KOPT-K1 (cell line): ENCODE measurements around the gene RTN4.
"Not testable (repeated sequence)": the region's sequence is repeated elsewhere in the genome, so short reads cannot be mapped to it uniquely, and the experiment has no call there.

Source experiments
- H3K27ac ChIP-seq: fragments of 200-600 bp; sonication (generic); 2 replicates; pipeline ENCODE4 v1.5.1; 2016; ENCODE audit warnings: antibody characterized with exemption, mild to moderate bottlenecking, low read depth, low read length; ENCODE audit not compliant: poor library complexity, severe bottlenecking
- H3K36me3 ChIP-seq: fragments of 200-600 bp; sonication (generic); 2 replicates; pipeline ENCODE4 v1.5.1; 2017; ENCODE audit warnings: antibody characterized with exemption, mild to moderate bottlenecking, low read length, moderate library complexity; ENCODE audit not compliant: insufficient read depth
- H3K9me3 ChIP-seq: fragments of 200-600 bp; sonication (generic); 2 replicates; pipeline ENCODE4 v1.5.1; 2017; ENCODE audit warnings: antibody characterized with exemption, low read length, mild to moderate bottlenecking; ENCODE audit not compliant: insufficient read depth, poor library complexity, severe bottlenecking

Gene RTN4

DNA sequence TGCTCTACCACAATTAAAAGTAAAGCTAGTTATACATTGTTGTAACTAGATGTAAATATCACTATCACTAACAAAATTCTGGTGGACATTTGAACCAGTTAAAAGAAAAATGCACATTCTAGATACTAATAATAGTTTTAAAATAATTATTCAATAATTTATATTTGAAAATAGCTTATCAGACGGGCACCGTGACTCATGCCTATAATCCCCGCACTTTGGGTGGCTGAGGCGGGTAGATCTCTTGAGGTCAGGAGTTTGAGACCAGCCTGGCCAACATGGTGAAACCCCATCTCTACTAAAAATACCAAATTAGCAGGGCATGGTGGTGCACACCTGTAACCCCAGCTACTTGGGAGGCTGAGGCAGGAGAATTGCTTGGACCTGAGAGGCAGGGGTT, 3.0 kb upstream of the RTN4 start:
- not testable (repeated sequence) for H3K9me3 ChIP-seq, H3K36me3 ChIP-seq
- peak overlapping the region; percentile 96 for H3K27ac ChIP-seq

DNA sequence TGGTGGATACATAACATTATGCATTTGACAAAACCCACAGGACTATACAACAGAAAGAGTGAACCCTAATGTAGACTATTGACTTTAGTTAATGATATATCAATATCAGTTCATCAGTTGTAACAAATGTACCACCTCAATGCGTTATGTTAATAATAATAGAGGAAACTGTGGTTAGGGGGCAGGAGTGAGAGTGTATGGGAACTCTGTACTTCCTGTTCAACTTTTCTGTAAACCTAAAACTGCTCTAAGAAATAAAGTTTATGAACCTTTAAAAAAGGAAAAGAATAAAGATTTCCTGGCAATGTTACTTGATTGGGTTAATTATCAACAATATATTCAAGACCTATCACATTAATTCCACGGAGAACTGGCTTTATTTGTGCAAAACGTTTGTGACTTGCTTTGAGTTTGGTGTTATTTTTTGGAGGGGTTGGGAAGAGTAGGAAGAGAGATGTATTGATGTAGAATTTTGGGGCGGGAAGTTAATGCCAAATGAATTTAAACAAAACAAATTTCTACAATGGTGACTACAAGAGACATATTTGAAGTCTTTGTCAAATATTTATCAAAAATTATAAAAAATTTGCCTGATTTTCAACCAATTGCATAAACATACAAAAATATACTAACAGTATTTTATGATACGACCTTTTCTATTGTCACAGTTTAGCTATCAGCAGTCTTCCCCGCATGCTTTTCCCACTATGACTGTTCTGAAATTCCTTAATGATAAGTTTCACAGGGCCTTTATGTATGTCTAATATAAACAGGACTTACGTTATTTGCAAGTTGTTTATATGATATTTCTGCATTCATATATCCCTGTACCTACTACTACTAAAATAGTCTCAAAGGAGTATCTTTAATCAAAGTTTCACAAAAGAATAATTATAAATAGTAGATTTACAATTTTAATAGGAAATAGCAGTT, 2.1 kb upstream of the RTN4 start:
- Histone ChIP-seq H3K9me3 (no peaks in the 10 kb centered on the region), H3K27ac (peak overlapping the region; percentile 96), H3K36me3 (no peaks in the 10 kb centered on the region)

DNA sequence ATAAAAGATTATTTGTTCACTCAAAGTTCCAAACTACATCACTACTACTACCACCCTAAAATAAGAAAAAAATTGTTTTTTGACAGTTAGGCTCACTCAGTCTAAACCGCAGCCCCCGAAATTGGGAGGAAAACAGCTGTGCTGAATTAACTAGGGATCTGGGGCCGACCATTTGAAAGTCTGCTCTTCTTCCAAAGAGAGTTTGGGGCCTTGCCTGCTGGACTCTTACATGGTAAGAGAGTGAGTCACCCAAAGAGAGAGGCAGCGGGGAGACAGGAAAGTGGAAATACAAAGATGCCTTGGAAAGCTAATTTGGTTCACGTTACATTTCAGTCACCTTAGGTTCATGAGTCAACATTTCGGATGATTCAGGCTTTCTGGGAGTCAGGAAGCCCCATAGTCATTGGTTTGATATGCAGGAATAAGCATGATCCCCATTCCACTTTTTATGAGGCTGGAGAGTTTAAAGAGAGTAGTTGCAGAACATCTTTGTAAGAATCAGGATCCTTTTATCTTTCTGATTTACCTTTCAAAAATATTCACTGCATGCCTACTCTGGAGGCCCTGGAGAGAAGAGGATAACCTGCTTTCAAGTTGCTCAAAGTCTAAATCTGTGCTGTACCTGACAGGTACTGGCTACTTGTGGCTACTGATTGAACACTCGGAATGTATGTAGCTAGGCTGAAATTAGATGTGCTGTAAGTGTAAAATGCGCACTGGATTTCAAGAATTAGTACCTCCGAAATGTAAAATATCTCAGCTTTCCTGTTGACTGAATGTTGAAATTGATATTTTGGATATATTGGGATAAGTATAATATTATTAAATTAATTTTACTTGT, 995 bp upstream of the RTN4 start:
- H3K9me3 ChIP-seq, result no peaks in the 10 kb centered on the region
- peaks cover 8% of the 10 kb centered on the region; the same call in 1 of the 2 replicates for H3K36me3 ChIP-seq
- peak overlapping the region; percentile 96 for H3K27ac ChIP-seq

DNA sequence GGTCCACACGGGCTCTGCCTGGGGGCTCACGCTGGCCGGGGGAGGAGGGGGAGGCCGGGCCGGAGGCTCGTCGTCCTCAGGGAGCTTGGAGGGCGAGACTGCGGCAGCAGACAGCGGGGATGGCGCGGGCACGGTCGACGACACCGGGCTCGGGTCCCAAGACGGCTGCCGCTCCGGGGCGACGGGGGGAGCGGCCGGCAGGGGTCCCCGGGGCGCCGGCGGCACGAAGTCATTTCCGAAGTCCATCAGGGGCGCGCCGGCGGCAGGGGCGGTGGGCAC, 491 bp downstream of the RTN4 start:
- H3K36me3 ChIP-seq, result peaks cover 8% of the 10 kb centered on the region; the same call in 1 of the 2 replicates
- H3K9me3 ChIP-seq, result no peaks in the 10 kb centered on the region
- H3K27ac ChIP-seq, result peak overlapping the region; percentile 96

DNA sequence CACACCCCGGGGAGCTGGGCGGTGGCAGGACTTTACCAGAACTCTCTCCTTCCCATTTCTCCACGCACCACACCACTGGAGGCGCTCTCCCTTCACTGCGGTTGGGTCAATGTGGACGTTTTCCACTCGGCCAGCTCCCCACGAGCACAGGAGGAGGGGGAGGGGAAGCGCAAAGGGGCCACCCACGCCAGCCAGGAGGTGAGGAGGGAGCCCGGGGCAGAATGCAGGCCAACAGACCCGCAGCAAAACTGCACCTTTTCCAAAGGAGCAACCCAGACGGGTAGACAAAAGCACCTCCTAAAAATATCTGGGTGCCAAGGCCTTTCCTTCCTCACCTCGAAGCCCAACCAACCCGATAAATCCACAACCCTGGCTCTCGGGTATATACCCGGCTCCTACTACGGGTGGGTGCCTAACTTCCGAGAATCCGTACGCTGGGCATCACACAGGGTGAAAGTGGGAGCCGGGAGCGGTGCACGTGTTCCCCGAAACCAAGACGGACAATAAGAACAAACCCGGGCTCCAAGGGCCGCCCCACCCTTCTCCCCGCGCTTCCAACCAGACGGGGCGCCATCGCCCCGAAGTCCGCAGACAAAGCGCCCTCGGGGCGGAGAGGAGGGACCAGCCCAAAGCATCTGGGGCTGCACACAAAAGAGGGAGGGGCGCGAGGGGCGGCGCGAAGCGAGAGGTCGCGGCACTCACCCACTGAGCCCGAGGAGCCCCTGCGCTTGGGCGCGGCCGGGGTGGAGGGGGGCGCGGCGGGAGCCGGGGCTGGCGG, 1.0 kb downstream of the RTN4 start:
- Histone ChIP-seq H3K27ac (peak overlapping the region; percentile 96), H3K36me3 (peaks cover 8% of the 10 kb centered on the region; the same call in 1 of the 2 replicates), H3K9me3 (no peaks in the 10 kb centered on the region)

DNA sequence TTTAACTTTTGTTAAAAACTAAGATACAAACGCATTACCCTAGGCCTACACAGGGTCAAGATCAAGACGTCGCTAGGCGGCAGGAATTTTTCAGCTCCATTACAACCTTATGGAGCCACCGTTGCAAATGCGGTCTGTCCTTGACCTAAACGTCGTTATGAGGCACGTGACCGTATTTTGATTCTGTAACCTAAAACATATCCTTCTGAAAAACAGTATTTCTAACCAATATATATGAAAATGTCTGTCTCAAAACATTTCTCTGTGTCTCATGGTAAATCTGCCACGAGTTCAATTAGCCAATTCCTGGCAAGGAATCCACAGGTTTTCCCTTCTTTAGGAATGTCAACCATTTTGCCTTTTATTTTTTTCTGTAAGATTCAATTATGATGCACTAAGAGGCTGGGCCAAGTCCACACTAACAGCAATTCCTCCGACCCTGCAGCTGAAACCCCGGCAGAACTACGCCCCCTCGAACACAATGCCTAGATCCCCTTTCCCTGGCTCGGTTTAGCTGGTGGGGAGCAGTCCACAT, 1.7 kb downstream of the RTN4 start:
- peaks cover 8% of the 10 kb centered on the region; the same call in 1 of the 2 replicates for H3K36me3 ChIP-seq
- H3K9me3 ChIP-seq, result no peaks in the 10 kb centered on the region
- H3K27ac ChIP-seq, result peak overlapping the region; percentile 96

DNA sequence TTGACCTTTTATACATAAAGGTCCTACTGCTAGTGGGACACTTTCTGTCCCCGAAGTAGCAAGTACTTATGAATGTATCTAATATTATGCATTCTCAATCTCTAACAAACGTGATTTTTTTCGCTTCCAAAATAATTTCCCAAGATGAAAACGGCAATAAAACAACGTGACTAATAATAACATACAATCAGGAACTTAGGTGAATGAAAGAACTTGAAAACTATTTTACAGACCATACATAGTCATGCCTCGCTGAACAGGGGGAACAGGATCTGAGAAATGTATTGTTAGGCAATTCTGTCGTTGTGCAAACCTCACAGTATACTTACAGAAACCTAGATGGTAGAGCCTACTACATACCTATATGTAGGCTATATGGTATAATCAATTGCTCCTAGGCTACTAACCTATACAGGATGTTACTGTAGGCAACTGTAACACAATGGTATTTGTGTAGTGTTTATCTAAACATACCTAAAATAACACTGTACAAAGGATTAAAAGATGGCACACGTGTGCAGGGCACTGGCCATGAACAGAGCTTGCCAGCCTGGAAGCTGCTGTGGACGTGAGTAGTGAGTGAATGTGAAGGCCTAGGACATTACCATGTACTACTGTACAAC, 2.5 kb downstream of the RTN4 start:
- Histone ChIP-seq H3K9me3 (no peaks in the 10 kb centered on the region), H3K36me3 (peaks cover 8% of the 10 kb centered on the region; the same call in 1 of the 2 replicates), H3K27ac (peak overlapping the region; percentile 96)

DNA sequence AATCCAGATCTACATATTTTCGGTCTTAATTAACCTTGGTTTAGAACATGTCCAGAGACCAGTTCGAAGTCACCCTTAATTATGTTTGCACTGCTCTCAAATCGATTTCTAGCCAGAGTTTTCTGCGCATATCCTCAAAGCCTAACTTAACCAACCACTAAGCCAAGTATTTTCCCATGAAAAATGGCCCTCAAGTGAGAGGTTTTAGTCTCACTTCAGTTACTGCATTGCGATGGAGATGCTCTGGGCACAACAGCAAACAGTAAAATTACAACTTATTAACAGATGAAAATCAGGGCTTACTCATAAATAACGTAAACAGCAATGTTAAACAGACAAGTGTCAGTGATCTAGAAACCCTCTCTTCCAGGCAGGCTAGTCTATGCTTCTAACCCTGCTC, 4.5 kb downstream of the RTN4 start:
- no peak overlapping the region for H3K27ac ChIP-seq
- H3K9me3 ChIP-seq, result no peaks in the 10 kb centered on the region
- H3K36me3 ChIP-seq, result peaks cover 8% of the 10 kb centered on the region; the same call in 1 of the 2 replicates

DNA sequence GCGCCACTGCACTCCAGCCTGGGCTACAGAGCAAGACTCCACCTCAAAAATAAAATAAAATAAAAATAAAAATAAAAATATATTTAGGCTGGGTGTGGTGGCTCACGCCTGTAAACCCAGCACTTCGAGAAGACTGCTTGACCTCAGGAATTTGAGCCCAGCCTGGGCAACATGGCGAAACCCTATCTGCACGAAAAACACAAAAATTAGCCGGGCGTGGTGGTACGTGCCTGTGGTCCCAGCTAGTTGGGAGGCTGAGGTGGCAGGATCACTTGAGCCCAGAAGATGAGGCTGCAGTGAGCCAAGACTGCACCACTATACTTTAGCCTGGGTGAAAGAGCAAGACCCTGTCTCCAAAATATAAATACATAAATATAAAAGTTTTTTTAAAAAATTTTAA, 6.4 kb downstream of the RTN4 start:
- Histone ChIP-seq H3K9me3 (peaks cover 8% of the 10 kb centered on the region), H3K36me3 (peaks cover 17% of the 10 kb centered on the region; the same call in 1 of the 2 replicates), H3K27ac (no peak overlapping the region)

DNA sequence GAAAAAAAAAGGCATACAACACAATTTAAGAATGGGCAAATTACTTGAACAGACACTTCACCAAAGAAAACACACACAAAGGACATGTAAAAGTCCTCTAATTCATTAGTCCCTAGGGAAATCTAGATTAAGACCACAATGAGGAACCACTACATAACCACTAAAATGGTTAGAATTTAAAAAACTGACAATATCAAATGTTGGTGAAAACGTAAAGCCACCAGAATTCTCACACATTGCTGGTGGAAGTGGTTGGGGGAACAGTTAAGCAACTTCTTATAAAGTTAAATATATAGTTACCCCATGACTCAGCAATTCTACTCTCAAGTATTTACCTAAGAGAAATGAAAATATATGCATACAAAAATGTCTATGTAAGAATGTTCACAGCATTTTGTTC, 11.8 kb downstream of the RTN4 start:
- peaks cover 17% of the 10 kb centered on the region; the same call in 1 of the 2 replicates for H3K36me3 ChIP-seq
- no peak overlapping the region for H3K27ac ChIP-seq
- peaks cover 18% of the 10 kb centered on the region for H3K9me3 ChIP-seq

DNA sequence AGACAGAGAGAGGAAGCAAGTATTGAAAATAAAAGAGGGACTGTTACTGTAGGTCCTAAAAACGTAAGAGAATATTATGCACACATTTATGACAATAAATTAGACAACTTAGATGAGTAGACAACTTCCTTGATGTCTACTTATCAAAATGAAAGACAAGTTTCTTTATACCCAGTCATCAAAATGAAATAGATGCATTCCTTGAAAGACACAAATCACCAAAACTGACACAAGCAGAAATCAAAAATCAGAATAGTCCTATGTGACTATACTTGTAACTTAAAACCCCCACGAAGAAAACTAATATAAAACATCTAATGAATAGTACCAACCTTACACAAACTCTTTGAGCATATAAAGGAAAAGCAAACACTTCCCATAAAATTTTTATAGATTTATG, 14.5 kb downstream of the RTN4 start:
- Histone ChIP-seq H3K9me3 (peaks cover 18% of the 10 kb centered on the region), H3K27ac (no peak overlapping the region), H3K36me3 (peaks cover 17% of the 10 kb centered on the region; the same call in 1 of the 2 replicates)

DNA sequence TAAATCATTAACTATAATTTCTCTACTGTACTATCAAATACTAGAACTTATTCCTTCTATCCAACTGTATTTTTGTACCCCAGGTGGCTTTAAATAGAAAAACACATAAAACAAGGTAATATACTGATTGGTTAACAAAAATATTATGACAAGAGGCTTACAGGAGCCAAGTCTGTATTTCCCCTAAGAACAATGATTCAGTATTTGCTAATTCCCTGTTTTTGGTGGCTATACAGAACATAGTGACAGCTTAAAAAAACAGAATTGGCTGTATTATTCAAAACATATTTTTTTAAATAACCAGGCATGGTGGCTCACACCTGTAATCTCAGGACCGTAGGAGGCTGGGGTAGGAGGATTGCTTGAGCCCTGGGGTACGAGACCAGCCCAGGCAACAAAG, 16.3 kb downstream of the RTN4 start:
- peaks cover 9% of the 10 kb centered on the region; the same call in 1 of the 2 replicates for H3K36me3 ChIP-seq
- no peak overlapping the region for H3K27ac ChIP-seq
- H3K9me3 ChIP-seq, result peaks cover 11% of the 10 kb centered on the region

DNA sequence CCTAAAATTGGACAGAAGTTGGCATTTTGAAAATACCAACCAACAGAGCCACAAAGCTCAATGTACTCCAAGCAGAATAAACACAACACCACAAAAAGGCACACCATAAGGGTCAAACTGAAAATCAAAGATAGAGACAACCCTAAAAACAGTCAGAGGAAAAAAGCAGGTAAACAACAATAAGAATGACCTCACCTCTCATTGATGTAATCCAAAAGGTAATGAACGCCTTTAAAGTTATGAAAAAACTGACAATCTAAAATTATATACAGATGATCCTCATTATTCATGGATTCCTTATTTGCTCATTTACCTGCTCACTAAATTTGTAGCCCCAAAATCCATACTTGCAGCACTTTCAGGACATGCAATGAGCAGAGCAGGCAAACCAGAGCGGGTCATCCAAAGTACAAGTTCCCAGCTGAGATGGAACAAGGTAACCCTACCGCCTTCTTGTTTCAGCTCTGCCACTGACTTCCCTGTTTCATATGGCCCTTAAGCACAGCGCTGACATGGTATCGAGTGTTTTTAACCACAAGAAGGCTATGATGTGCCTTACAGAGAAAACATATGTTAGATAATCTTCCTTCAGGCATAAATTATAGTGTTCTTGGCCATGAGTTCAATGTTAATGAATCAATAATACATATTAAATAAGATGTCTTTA, 17.0 kb downstream of the RTN4 start:
- Histone ChIP-seq H3K9me3 (peaks cover 4% of the 10 kb centered on the region), H3K27ac (no peak overlapping the region), H3K36me3 (peaks cover 2% of the 10 kb centered on the region; the same call in 1 of the 2 replicates)

DNA sequence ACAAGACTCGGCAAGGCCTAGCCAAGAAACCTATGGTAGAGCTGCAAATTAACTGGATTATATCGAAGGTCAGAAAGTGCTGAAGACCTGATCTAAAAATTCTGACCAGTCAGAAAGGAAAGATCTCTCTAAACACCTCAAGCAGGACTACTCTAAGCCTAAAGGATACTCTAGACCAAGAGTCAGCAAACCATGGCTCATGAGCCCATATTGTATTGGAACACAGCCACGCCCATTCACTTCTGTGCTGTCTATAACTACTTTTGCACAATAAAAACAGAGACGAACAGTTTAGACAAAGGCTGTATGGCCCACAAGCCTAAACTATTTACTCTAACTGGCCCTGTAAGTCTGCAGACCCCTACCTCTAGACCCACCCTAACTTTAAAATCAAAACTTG, 18.7 kb downstream of the RTN4 start:
- H3K27ac ChIP-seq, result no peak overlapping the region
- no peaks in the 10 kb centered on the region; the same call in 1 of the 2 replicates for H3K36me3 ChIP-seq

More for the DNA sequence above, 18.7 kb downstream of the RTN4 start:
- H3K9me3 ChIP-seq, result no peaks in the 10 kb centered on the region
